GM12878 (cell line): Measurements from ENCODE around the gene ACAT2. TPM values are rescaled to one million over a fixed set of nuclear protein-coding genes. Genes with fewer than 3 reads are reported as not detected.

ENCODE experiments used
- CEBPZ ChIP-seq: fragments of 150-350 bp; IDR thresholded peaks from 2 replicates; pipeline ENCODE4 v1.6.1; 2016; ENCODE audit warnings: low read depth, low read length
- CREB1 ChIP-seq: IDR thresholded peaks from 2 replicates; pipeline ENCODE4 v1.6.1; 2012; ENCODE audit warnings: low read depth, mild to moderate bottlenecking, inconsistent platforms
- EP300 ChIP-seq, 2 experiments: fragments of 150-350 bp in 1 of 2; IDR thresholded peaks; 2 replicates each; pipeline ENCODE4 v1.6.1; 2011 to 2012; ENCODE audit warnings: low read depth in 2 of 2, low read length in 2 of 2, borderline replicate concordance in 1 of 2, improper control_type of control experiment in 1 of 2, inconsistent platforms in 1 of 2; ENCODE audit not compliant: control insufficient read depth in 1 of 2
- FOXK2 ChIP-seq: fragments of 450-650 bp; IDR thresholded peaks from 2 replicates; pipeline ENCODE4 v1.6.1; 2017; ENCODE audit warnings: mild to moderate bottlenecking, moderate library complexity
- HDAC2 ChIP-seq: fragments of 200-600 bp; sonication (generic); IDR thresholded peaks from 2 replicates; pipeline ENCODE4 v1.6.1; 2017
- IKZF2 ChIP-seq, 2 experiments: fragments of 450-650 bp; IDR thresholded peaks; 2 replicates each; pipeline ENCODE4 v1.6.1; 2017; ENCODE audit warnings: mild to moderate bottlenecking in 2 of 2, moderate library complexity in 2 of 2
- JUNB ChIP-seq: IDR thresholded peaks from 2 replicates; pipeline ENCODE4 v1.6.1; 2016; ENCODE audit warnings: antibody characterized with exemption, mild to moderate bottlenecking
- LARP7 ChIP-seq: fragments of 450-650 bp; IDR thresholded peaks from 2 replicates; pipeline ENCODE4 v1.6.1; 2017; ENCODE audit warnings: mild to moderate bottlenecking
- NKRF ChIP-seq: fragments of 450-650 bp; conservative IDR thresholded peaks from 2 replicates; pipeline ENCODE4 v1.6.1; 2017; ENCODE audit warnings: mild to moderate bottlenecking, moderate library complexity
- NR2C1 ChIP-seq: fragments of 450-650 bp; IDR thresholded peaks from 2 replicates; pipeline ENCODE4 v1.6.1; 2017; ENCODE audit warnings: antibody characterized with exemption, mild to moderate bottlenecking, moderate library complexity
- NR2F1 ChIP-seq: fragments of 450-650 bp; conservative IDR thresholded peaks from 2 replicates; pipeline ENCODE4 v1.6.1; 2017; ENCODE audit warnings: mild to moderate bottlenecking
- PKNOX1 ChIP-seq: fragments of 450-650 bp; IDR thresholded peaks from 2 replicates; pipeline ENCODE4 v1.6.1; 2016; ENCODE audit warnings: mild to moderate bottlenecking
- POU2F2 ChIP-seq: IDR thresholded peaks from 3 replicates; pipeline ENCODE4 v1.6.1; 2011; ENCODE audit warnings: low read depth, mild to moderate bottlenecking, low read length, borderline replicate concordance
- RAD51 ChIP-seq: fragments of 450-650 bp; IDR thresholded peaks from 2 replicates; pipeline ENCODE4 v1.6.1; 2016; ENCODE audit warnings: moderate library complexity, mild to moderate bottlenecking, inconsistent platforms
- RBBP5 ChIP-seq: fragments of 200-600 bp; sonication (generic); conservative IDR thresholded peaks from 2 replicates; pipeline ENCODE4 v1.6.1; 2016
- RUNX3 ChIP-seq: IDR thresholded peaks from 2 replicates; pipeline ENCODE4 v1.6.1; 2012; ENCODE audit warnings: low read length, inconsistent platforms
- SKIL ChIP-seq: fragments of 450-650 bp; IDR thresholded peaks from 2 replicates; pipeline ENCODE4 v1.6.1; 2017; ENCODE audit warnings: mild to moderate bottlenecking, low read depth, inconsistent platforms; ENCODE audit not compliant: poor library complexity, severe bottlenecking
- SMAD1 ChIP-seq: fragments of 450-650 bp; IDR thresholded peaks from 2 replicates; pipeline ENCODE4 v1.6.1; 2018; ENCODE audit warnings: mild to moderate bottlenecking, low read depth; ENCODE audit not compliant: partially characterized antibody
- SMC3 ChIP-seq: IDR thresholded peaks from 2 replicates; pipeline ENCODE4 v1.6.1; 2011; ENCODE audit warnings: low read length, improper control_type of control experiment, borderline replicate concordance
- SPI1 ChIP-seq: IDR thresholded peaks from 2 replicates; pipeline ENCODE4 v1.6.1; 2011; ENCODE audit warnings: low read depth, mild to moderate bottlenecking, low read length, moderate library complexity, borderline replicate concordance; ENCODE audit not compliant: insufficient read depth
- STAT3 ChIP-seq: IDR thresholded peaks from 2 replicates; pipeline ENCODE4 v1.6.1; 2011; ENCODE audit warnings: low read depth, low read length, improper control_type of control experiment
- YY1 ChIP-seq: IDR thresholded peaks from 2 replicates; pipeline ENCODE4 v1.6.1; 2011; ENCODE audit warnings: low read depth, mild to moderate bottlenecking, low read length
- ZNF217 ChIP-seq: fragments of 450-650 bp; IDR thresholded peaks from 2 replicates; pipeline ENCODE4 v1.6.1; 2017; ENCODE audit warnings: antibody characterized with exemption, mild to moderate bottlenecking
- polyA plus RNA-seq, 11 experiments: library from polyadenylated mRNA; depleted of rRNA in 4 of 11; unstranded in 6 of 11; stranded (reverse) in 5 of 11; fragments of >200 nt; fragmentation: Nextera tagmentation in 4 of 11; fragmentation: Illumina TruSeq in 1 of 11; extraction: Ambion mirVana in 4 of 11; extraction: Trizol in 1 of 11; gene quantifications; 1 replicate in 1 of 11; 2 replicates in 10 of 11; pipeline versions ENCODE4 v1.2.1 to v1.2.3, GENCODE V29; 2011 to 2016; ENCODE audit warnings: inconsistent platforms in 2 of 11, missing spikeins in 2 of 11, low read depth in 1 of 11
- total RNA-seq, 4 experiments: library from RNA; depleted of rRNA in 3 of 4; stranded (reverse); fragments of >200 nt in 3 of 4; fragmentation: Illumina TruSeq in 1 of 4; extraction: Trizol in 1 of 4; gene quantifications; 2 replicates each; pipeline versions ENCODE4 v1.2.1 to v1.2.3, GENCODE V29; 2013 to 2021

ACAT2 gene
- total and polyA plus RNA-seq, 10 of the 15 experiments (the other 5 are each of a cell fraction or from before 2014, with no cell fraction given) = 87.9 to 257 (median 132) TPM

- TF ChIP-seq NKRF (peak; percentile 68), CREB1 (peak; percentile 77), POU2F2 (no peak; the same call in 2 of the 3 replicates), RAD51 (no peak), SKIL (no peak), SPI1 (peak; percentile 21; the same call in 1 of the 2 replicates), FOXK2 (peak; percentile 74), ZNF217 (no peak), EP300 (IDR thresholded peaks at IDR 0.05; ENCODE audit: borderline replicate concordance in 1 of 2, control insufficient read depth in 1 of 2, low read depth in 2 of 2, low read length in 2 of 2) (no peak), RUNX3 (no peak), RBBP5 (no peak), NR2C1 (no peak), LARP7 (peak; percentile 91), YY1 (peak; percentile 69), PKNOX1 (peak; percentile 64), SMC3 (no peak), SMAD1 (peak; percentile 32), CEBPZ (no peak), JUNB (no peak), NR2F1 (no peak), HDAC2 (no peak), STAT3 (no peak), IKZF2 (IDR thresholded peaks at IDR 0.05) (peak; percentile 27 to 29; a peak in 1 of 4 replicates)
Measured at GRCh38 chr6:159761873-159762680, at the start of gene ACAT2 (continued).
